HG03280 (cell line): ENCODE data around the gene SLC7A14.
"Not testable (repeated sequence)": the region's sequence is repeated elsewhere in the genome, so short reads cannot be mapped to it uniquely, and the experiment has no call there.

Experiments used
- ATAC-seq: cut with Tn5 transposase; IDR thresholded peaks from one replicate; pipeline ENCODE4 v1.9.1; 2021; ENCODE audit warnings: mild to moderate bottlenecking, moderate library complexity; ENCODE audit not compliant: unreplicated experiment

Gene SLC7A14

DNA sequence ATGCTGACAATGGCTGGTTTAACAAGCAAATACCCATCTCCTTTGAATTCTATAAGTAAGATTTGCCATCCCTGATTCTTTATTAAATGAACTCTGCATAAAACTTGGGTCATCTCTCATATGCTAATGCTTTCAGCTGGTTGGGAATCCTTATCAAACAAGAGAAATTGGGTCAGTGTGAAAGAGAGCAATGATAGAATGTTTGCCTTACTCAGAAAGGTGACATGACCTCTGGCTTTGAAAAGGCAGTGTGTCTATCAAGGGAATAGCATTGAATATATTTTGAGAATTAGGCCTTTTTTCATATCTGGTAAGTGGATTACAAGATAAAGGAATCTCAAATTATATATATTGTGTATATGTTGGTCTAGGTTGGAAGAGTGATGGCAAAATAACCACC lies 8.7 kb upstream of the SLC7A14 start:
- no peak for ATAC-seq

DNA sequence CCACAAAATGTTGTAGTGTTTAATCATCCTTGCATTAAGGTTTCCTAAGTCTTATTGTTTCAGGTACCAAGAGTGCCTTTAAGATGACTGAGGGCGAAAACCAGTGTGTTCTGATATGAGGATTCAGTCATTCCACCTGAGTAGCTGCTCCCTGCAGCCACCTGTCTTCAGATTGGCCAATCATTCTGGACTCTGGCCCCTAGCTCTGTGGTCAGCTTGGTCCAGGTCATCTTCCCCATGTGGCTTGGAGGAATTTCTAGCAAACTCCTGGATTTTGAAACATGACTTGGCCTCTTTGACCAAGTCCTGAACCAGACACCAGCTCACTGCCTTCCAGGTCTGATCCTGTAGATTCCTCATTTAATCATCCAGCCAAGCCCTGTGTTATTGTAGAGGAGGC lies 7.8 kb upstream of the SLC7A14 start:
- ATAC-seq, result no peak

DNA sequence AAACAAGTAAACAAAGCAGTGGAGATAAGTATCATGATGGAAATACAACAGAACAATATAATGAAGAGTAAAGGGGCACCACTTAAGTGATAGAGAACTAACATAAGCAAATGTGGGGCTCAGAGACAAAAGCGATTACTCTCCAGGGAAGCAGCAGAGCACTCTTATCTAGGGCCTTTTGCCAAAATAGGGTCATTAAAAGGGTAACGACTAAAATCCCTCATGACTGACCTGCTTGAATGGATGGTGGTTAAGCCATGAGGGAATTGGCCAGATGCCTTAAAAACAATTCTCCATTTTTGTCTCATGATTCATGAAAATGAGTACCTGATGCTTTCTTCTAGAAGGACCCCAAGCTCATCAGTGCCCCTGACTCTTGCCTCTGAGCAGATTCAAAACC lies 3.2 kb upstream of the SLC7A14 start:
- ATAC-seq, result no peak

DNA sequence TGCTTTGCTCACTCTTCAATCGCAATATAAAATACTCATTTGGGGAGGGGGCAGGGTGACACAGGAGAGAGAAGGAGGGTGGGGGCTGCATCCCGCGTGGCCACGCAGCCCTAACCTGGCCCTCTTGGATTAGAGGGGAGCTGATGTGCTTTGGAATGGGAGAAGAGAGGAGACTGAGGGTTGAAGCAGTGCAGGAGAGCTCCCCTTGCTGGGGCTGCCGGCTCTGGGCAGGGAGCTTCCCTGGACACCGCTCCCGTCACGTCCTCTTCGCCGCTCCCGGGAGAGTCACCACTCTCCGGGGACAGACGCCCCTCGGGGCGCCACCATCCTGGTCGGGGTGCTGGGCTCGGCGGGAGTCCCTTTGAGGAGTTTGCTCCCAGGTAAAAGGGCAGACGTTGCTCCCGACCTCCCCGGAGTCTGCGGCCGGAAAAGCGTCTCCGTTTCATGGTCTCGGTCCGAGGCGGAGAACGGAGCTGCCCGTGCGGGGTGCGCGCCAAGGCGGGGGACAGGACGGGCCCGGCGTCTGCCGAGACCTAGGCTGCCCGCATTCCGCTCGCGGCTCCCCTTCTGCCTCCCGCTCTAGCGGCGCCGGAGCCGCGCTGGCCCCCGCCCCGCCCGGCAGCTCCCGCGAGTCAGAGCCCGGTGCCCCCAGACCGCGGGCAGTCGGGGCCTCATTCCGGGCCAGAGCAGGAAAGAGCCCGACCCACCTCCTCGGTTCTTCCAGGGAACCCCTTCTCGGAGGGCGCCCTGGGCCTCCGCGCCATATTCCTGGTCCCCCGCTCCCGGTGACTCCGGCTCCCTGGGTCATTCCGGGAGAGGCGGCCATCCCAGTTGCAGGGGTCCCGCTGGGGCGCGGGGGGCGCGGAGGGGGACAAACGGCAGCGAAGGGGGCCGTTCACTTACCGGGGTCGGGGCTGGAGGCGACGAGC lies 603 bp downstream of the SLC7A14 start:
- no peak for ATAC-seq

DNA sequence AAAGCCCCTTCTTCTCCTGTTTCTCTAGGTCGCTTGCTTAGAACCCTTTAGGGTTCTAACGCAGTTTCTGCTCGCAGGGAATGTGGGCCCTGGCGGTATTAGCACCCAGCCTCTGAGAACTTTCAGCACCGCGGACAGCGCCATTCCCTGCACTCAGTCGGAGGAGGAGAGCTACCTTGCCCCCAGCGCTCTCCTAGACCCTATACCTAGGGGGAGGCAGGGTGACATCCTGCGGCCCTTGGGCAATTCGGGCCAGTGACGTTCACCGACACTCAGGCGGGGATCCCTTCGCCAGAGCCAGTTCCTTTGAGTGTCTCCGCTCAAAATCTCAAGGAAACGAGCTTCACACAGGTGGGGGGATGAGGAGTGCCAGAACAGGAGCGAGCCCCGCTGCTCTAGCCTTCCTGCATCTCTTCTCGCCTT lies 1.3 kb downstream of the SLC7A14 start:
- ATAC-seq, result peak; percentile 59

DNA sequence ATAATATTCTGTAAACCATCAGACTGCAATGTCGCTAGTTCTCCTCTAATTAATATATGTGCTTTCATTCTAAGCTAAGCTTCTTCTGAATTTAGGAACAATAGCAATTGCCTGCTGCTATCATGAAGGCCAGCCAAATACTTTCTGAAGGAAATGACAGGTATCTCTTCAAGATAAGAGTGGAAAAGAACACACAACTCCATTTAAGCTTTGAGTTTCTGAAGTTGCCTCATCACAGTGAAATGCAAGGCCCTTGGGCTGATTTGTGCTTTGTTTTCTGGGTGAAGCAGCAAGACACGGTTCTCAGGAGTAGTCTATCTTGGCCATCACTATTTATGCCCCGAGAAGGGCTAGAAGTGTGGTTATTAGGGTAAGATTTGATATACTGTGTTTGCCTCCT lies 6.2 kb downstream of the SLC7A14 start:
- no peak for ATAC-seq

DNA sequence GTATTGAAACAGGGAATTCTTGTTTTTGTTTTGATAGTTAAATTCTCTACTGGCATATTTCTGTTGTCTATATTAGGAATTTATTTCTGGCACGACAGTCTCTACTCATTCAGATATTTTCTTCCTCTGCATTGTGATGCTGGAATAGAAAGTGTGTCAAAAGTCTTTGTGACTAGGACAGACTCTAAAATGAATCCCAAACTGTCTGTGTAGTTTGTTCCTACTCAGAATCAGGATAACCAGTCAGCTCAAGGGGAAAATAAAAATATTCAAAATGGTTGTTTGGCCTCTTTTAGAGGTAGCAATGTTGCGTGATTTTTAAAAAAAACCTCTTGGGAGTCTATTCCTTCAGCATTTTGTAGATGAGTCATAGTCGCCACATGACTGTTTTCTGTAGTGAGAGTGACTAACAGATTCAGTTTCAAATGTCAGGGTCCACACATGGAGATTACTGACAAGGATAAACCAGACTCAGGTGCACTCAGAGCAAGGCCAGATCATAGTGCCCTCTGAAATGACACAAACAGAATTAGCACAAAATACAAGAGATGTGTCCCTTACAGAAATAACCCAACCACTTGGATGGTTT lies 13.1 kb downstream of the SLC7A14 start:
- ATAC-seq, result peak; percentile 98

DNA sequence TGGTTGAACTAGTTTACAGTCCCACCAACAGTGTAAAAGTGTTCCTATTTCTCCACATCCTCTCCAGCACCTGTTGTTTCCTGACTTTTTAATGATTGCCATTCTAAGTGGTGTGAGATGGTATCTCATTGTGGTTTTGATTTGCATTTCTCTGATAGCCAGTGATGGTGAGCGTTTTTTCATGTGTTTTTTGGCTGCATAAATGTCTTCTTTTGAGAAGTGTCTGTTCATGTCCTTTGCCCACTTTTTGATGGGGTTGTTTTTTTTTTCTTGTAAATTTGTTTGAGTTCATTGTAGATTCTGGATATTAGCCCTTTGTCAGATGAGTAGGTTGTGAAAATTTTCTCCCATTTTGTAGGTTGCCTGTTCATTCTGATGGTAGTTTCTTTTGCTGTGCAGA lies 18.3 kb downstream of the SLC7A14 start:
- not testable (repeated sequence) for ATAC-seq

DNA sequence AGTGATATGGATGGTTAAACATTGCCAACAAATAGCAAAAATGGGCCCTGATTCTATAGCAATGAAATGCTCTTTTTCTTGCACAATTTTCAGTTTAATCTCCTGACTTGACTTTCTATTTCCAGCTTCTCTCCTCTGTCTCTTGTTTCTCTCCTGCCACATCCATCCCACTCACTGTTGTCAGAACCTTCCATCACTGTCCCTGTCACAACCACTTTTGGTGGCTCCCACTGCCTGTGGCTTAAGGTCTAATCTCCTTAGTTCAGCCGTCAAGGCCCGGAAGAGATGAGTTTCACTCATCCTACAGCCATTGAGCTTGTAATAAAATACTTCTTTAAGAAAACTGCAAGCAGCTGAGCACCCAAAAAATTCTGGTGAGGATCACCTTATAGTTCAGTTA lies 19.5 kb downstream of the SLC7A14 start:
- no peak for ATAC-seq

DNA sequence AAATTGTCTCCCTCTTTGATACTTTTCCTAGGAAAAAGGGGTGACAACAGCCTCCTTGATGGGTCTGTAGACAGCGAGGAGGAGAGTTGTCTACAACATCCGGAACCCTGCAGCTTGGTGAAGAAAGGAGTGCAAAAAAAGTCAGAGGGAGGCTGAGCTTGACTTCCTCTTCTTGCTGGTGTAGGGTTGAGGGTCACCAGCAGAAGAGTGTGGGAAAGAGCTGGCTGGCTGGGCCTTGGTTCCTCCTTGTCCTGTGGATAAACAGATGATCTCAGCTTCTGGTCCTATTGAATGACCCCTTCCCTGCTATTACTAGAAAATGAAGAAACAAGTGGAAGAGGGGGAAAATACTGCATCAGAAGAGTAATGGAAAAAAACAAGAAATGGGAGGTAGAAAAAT lies 20.4 kb downstream of the SLC7A14 start:
- ATAC-seq, result no peak

DNA sequence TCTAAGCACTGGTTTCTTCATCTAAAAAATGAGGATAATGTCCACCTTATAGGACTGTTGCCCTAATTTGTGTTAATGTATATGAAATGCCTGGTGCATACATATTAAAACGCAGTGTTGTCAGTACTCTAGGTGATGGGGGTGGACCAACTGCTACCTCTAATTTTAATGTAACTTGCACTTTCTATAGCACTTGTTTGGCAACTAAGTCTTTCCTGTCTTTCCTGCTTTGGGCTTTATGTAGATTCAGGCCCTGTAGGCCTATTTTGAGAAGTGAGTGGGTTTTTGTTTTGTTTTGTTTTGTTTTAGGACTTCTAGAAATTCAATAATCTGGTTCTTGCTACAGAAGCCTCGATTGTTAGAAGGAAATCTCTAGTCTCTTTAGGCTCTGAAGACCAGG lies 21.2 kb downstream of the SLC7A14 start:
- ATAC-seq, result no peak

DNA sequence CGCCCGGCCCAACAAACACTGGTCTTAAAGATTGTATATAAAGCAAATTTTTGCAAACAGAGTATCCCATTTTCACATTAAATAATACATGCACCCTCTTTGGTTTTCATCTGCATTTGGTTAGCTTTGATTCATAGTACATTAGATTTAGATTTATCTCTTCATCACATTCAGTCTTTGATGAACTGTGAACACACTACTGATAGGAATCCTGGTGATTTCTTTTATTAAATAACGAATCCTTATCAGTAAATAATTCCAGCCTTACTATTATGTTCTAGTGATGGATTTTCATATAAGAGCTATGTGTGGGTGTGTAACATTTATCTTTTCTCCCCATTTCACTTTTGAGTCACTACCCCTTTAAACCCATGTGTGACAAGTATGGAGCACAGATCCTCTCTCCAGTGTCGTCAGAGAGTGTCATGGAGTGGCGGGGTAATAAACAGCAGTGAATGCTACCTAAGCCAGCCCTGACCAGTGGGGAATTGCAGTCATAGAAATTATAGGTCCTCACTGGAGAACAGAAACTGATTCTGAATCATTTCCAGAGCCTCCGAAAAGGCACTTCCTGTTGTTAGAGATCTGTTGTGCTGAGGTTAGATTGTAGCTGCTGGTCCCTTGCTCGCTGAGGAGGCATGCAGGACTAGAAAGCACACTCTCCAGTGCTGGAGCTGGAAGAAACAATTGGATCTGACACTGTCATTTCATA lies 22.0 kb downstream of the SLC7A14 start:
- peak; percentile 77 for ATAC-seq

DNA sequence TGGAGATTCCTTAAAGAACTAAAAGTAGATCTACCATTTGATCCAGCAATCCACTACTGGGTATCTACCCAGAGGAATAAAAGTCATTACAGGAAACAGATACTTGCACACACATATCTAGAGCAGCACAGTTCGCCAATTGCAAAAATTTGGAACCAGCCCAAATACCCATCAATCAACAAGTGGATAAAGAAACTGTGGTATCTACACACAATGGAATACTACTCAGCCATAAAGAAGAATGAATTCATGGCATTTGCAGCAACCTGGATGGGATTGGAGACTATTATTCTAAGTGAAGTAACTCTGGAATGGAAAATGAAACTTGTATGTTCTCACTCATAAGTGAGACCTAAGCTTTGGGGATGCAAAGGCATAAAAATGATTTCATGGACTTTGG lies 23.8 kb downstream of the SLC7A14 start:
- no peak for ATAC-seq

DNA sequence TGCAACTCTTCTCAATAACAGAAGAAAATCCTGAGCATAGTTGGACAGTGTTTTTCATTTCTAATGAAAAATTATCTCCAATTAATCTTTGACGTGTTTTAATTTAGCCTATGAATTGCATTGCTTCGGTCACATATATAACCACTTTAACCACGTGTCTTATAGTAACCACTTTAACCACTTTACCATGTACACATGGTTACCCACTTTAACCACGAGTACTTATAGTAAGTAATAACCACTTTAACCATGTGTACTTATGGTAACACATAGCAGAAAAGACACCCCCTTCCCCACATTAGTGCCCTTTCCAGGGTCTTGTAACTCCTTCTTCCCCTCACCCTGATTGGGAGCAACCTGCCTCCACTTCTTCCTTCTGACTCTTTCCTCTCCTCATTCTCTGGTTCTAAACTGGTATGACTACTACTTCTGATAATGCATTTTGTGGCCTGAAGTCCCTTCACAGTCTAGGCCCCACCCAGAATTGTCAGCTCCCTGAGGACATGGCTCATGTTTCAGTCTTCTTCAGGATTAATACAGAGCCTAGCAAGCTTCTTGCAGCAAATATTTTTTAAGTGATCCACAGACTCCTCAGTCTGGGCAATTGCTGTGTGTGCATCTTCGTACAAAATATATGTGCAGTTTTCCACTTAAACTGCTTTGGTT lies 25.0 kb downstream of the SLC7A14 start:
- ATAC-seq, result no peak

DNA sequence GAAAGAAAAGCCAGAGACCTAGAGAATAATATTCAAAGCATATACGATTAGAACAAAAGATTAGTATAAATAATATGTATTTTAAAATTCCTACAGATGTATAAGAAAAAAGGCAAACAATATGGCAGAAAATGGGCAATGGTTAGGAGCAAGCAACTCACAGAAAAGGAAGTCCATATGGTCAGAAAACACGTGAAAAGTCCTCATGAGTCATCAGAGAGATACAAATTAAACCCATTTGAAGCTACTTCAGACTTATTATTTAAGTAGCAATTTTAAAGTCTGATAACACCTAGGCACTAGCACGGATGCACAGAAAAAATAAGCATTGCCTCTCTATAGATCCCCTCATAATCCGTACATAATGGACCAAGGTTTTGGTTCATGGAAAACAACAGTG lies 25.6 kb downstream of the SLC7A14 start:
- no peak for ATAC-seq

DNA sequence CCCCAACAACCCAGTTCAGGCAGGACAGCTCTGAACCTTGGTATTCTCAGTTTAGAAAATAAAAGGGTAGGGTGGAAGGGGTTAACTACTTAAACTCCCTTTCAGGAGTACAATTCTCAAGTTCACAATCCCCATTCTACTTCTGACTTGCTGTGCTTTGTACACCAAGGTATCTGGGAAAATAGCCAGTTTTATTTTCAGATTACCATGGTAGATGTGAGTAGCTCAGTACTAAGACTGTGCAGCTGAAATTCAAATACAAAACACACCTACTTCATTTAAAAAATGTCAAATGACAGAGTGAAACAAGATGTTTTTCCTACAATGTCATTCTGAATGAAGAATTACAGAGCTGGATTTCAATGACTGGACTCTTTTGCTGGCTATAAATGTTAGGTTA lies 27.4 kb downstream of the SLC7A14 start:
- no peak for ATAC-seq

DNA sequence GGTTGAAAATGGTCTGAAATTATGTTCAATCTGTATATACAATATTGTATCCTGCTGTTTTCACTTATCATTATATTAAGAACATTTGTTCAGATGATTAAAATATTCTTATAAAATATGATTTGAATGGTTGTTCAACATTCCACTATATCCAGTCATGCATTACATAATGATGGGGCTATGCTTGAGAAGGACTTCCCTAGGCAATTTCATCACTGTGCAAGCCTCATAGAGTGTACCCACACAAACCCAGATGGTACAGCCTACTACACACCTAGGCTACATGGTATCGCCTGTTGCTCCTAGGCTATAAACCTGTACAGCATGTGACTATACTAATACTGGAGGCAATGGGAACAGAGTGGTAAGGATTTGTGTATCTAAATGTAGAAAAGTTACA lies 30.5 kb downstream of the SLC7A14 start:
- ATAC-seq, result no peak

DNA sequence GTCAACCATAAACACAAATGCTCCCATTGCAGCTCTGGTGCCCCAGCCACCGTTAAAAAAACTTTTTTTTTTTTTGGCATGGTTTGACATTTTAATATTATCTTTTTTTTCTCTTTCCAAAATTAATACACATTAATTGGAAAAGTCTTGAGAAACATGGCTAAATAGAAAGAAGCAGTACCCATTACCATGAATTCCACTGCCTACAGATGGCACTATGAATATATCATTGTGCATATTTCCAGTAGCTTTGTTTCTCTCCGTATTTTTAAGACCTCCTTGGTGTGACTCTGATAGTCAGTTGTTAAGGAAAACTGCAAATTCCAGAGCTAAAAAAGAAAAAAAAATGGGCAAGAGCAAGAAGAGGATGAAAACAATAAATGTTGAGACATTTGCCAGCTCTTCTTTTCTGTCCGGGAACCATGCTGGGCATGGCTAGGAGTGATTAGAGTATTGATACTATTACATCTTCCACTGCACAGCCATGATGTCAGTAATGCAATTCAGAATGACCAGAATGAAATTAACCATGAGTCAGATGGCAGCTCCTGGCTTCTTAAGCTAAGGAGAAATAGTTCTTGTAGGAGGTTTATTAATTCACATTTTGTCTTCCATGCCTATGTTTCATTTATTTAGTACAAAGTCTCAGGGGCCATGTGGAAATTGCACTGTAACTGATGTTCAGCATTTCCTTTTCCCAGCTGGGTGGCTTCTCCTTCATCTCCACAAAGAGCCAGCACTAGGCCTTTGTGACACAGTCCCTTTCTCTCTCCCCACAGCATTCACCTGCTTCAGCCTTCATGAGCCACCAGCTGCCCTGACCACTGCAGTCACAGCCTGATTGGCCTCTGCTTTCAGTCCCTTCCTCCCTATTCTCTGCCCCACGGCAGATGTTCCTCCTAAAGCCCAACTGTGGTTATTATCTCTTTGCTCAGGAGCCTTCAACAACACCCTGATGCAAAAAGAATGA lies 31.8 kb downstream of the SLC7A14 start:
- ATAC-seq, result no peak

DNA sequence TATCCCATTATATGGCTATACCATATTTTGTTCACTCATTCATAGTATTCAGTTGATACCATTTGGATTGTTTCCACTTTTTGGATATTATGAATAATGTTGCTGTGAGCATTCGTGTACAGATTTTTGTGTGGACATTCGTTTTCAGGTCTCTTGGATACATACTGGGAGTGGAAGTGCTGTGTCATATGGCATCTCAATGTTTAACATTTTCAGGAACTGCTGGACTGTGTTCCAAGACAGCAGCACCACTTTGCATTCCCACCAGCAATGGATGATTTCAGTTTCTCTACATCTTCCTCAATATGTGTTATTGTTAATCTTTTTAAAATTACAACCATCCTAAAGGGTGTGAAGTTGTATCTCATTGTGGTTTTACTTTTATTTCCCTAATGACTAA lies 34.6 kb downstream of the SLC7A14 start:
- no peak for ATAC-seq

DNA sequence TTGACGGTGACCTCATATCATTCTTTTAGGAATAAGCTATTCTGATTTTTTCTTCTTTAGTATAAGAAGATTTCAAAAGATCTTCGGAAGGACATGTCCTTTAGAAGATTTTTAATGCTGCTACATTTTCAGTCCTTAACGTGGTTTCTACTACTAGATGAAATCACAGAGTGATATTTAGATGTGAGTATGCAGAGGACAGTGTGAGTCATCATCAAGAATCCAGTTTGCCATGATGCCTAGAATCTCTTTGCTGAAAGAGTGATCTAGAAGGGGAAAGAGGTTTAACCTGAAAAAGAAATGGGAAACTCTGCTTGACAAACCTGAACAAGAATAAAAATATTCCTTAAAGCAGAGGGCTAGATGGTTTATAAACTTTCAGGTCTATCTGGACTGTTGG lies 43.2 kb downstream of the SLC7A14 start:
- no peak for ATAC-seq
